Measurements from ENCODE around the gene SORL1. TPM values are rescaled to one million over a fixed set of nuclear protein-coding genes. Genes with fewer than 3 reads are reported as not detected.

Gene SORL1
- total and polyA plus RNA-seq, 2 donors from 2014 or later: 15.2 to 74.2 TPM

GRCh38 chr11:121544956-121545355, 92.8 kb downstream of the SORL1 start:
- DNase-seq (no peak), FAIRE-seq (no peak)
- Histone ChIP-seq H3K27ac (ENCODE audit: low read depth in 2 of 2, low read length in 2 of 2) (no peak overlapping the region), H3K9me3 (ENCODE audit: control insufficient read depth in 2 of 3, insufficient read depth in 1 of 3, low read length in 3 of 3) (no peaks in the 10 kb centered on the region), H3K27me3 (ENCODE audit: control insufficient read depth, insufficient read depth, low read length) (no peaks in the 10 kb centered on the region), H3K36me3 (ENCODE audit: control insufficient read depth in 2 of 3, insufficient read depth in 3 of 3, low read length in 3 of 3) (peaks cover 0 to 8% (median 6%) of the 10 kb centered on the region in 3 donors), H3K4me3 (ENCODE audit: low read length in 3 of 3) (no peak overlapping the region), H3K9ac (ENCODE audit: low read length in 3 of 3) (no peak overlapping the region), H3K4me1 (ENCODE audit: control insufficient read depth in 2 of 3, insufficient read depth in 2 of 3, low read depth in 1 of 3, low read length in 3 of 3) (no peaks in the 10 kb centered on the region)
- TF ChIP-seq CTCF (IDR thresholded peaks at IDR 0.05; ENCODE audit: borderline replicate concordance, extremely low read depth, insufficient read depth): no peak
- intact Hi-C loops (cut with DNase I): no loop called here

- Histone ChIP-seq H3K27ac (ENCODE audit: low read depth in 2 of 2, low read length in 2 of 2) (no peak overlapping the region), H3K27me3 (ENCODE audit: control insufficient read depth, insufficient read depth, low read length) (no peaks in the 10 kb centered on the region), H3K4me3 (ENCODE audit: low read length in 3 of 3) (no peak overlapping the region), H3K9me3 (ENCODE audit: control insufficient read depth in 2 of 3, insufficient read depth in 1 of 3, low read length in 3 of 3) (no peaks in the 10 kb centered on the region), H3K4me1 (ENCODE audit: control insufficient read depth in 2 of 3, insufficient read depth in 2 of 3, low read depth in 1 of 3, low read length in 3 of 3) (no peaks in the 10 kb centered on the region), H3K9ac (ENCODE audit: low read length in 3 of 3) (no peak overlapping the region), H3K36me3 (ENCODE audit: control insufficient read depth in 2 of 3, insufficient read depth in 3 of 3, low read length in 3 of 3) (peaks cover 0 to 8% (median 8%) of the 10 kb centered on the region in 3 donors)
- DNase-seq (no peak), FAIRE-seq (no peak)
- TF ChIP-seq CTCF (IDR thresholded peaks at IDR 0.05; ENCODE audit: borderline replicate concordance, extremely low read depth, insufficient read depth): no peak
- intact Hi-C loops (cut with DNase I): no loop called here
These were observed 95.5 kb downstream of the SORL1 start for GRCh38 chr11:121547574-121547973.

- intact Hi-C loops (cut with DNase I): no loop called here
- Histone ChIP-seq H3K27me3 (ENCODE audit: control insufficient read depth, insufficient read depth, low read length) (no peaks in the 10 kb centered on the region), H3K4me1 (ENCODE audit: control insufficient read depth in 2 of 3, insufficient read depth in 2 of 3, low read depth in 1 of 3, low read length in 3 of 3) (no peaks in the 10 kb centered on the region), H3K27ac (ENCODE audit: low read depth in 2 of 2, low read length in 2 of 2) (no peak overlapping the region), H3K4me3 (ENCODE audit: low read length in 3 of 3) (no peak overlapping the region), H3K9me3 (ENCODE audit: control insufficient read depth in 2 of 3, insufficient read depth in 1 of 3, low read length in 3 of 3) (no peaks in the 10 kb centered on the region), H3K9ac (ENCODE audit: low read length in 3 of 3) (no peak overlapping the region), H3K36me3 (ENCODE audit: control insufficient read depth in 2 of 3, insufficient read depth in 3 of 3, low read length in 3 of 3) (peaks cover 0 to 8% (median 3%) of the 10 kb centered on the region in 3 donors)
- DNase-seq (no peak), FAIRE-seq (no peak)
- no peak for TF ChIP-seq CTCF (IDR thresholded peaks at IDR 0.05; ENCODE audit: borderline replicate concordance, extremely low read depth, insufficient read depth)
These were observed 98.3 kb downstream of the SORL1 start for GRCh38 chr11:121550247-121551030.
